GM19452 (cell line): ENCODE measurements around the gene VBP1.
"Not testable (repeated sequence)": the region's sequence is repeated elsewhere in the genome, so short reads cannot be mapped to it uniquely, and the experiment has no call there.

Experiments
- ATAC-seq: cut with Tn5 transposase; IDR thresholded peaks from one replicate; pipeline ENCODE4 v1.9.1; 2021; ENCODE audit not compliant: unreplicated experiment

The VBP1 gene, protein sequence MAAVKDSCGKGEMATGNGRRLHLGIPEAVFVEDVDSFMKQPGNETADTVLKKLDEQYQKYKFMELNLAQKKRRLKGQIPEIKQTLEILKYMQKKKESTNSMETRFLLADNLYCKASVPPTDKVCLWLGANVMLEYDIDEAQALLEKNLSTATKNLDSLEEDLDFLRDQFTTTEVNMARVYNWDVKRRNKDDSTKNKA

DNA sequence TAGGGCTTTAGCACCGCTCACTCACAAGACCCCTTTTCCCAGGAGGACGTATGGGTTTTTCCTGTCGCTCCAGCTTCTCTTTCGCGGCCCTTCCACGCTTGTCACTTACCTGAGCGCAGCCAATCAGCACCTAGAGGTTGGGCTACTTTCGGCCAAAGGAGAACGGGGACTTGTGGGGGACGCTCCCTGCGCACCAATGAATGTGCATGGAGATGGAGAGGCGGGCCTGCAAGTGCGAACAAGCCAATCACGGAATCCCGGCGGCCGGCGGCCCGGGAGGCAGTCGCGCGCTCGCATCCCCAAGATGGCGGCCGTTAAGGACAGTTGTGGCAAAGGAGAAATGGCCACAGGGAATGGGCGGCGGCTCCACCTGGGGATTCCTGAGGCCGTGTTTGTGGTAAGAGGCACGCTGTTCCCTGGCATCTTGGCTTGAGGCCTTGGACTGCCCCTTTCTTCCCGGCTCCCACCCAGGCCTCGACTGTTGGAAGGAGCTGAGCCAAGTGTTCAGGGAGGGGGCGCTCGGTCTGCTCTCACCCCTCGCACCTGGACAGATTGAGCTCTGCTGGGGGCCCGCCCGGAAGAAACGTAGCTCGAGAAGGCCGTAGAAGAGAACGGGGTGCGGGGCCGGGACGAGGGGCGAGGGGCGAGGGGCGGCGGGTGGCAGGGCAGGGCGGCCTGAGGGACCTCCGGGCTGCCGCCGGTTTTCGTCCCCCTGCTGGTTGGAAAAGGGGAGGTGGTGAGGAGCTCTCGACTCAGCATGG is at the start of gene VBP1:
Gene VBP1, plus strand, starts transcription at position 282 of the 761 bp plus-strand sequence. Its CDS starts 23 bp downstream, at position 305.
- peak; percentile 97 for ATAC-seq

DNA sequence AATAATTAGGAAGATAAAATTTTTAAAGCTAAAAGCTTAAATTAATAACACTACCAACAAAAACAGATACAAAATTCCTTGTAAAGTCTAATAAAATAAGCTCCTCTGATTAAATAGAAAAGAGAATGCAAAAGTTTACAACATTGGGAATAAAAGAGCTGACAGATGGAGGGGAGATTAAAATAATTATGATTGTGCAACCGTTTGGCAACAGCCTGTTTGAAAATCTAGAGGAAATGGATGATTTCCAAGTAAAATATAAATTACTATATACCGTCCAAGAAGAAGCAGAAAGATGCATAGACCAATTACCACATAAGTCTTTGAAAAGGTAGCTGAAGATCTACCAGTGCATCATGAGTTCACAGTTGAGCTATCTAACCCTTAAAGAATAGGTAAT is 46.4 kb upstream of the VBP1 start:
- ATAC-seq, result no peak

DNA sequence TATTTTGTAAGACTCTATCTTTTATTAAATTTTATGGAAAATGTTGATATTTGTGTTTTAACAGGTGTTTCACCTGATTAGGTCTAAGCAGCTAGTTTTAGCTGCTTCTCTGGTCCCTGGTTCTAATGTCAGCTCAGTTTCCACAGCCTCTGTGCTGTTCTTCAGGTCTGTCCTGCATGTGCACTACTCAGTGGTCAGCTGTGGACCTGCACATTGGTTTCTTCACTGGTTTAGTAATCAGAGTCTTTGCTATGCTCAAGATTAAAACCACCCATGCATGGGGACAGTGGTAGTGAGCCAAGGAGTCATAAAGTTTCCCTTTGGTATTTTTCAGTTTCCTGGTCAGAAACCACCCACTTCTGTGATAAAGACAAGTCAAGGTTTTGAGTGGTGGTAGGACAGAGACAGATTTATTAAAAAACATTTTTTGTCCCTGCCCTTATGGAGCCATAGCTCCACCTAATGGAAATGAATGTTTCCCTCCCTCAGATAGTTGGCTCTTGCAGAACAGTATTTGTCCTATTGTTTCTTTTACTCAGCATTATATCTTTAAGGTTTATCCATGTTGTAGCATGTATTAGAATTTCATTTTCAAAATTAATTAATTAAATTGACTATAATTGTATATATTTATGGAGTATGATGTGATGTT is 36.8 kb upstream of the VBP1 start:
- ATAC-seq, result no peak

DNA sequence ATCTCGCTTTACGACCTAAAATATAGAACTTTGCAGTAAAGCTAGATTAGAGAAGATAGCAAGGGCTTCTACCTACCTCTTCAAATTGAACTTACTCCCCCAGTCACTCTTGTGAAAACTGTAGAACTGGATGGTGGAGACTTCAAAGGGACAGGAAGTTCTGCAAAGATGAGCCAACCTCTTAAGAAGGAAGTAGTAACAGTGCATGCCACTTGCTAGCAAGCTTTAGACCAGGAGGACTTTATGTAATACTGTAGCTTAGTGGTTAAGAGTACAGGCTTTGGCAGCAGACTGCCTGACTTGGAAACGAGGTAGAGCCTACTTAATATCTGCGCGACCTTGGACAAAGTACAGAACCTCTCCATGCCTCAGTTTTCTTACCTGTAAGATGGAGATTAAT is 27.5 kb upstream of the VBP1 start:
- ATAC-seq, result no peak

DNA sequence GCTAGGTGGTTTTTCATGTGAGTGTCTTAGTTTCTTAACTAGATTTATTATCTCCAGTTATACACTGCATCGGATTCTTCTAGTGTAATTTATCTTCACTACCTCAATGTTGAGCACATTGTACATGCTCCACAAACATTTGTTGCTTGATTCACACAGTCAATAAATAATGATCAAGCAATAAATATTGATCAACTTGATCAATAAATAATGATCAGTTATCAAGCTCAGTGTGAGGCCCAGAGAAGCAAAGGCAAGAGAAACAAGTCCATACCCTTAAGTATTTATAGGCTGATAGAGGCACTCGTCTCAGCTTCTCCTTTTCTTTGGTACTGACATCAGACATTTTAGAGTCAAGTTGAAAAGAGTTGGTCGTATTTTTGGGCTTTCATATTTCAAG is 5.1 kb upstream of the VBP1 start:
- ATAC-seq, result no peak

DNA sequence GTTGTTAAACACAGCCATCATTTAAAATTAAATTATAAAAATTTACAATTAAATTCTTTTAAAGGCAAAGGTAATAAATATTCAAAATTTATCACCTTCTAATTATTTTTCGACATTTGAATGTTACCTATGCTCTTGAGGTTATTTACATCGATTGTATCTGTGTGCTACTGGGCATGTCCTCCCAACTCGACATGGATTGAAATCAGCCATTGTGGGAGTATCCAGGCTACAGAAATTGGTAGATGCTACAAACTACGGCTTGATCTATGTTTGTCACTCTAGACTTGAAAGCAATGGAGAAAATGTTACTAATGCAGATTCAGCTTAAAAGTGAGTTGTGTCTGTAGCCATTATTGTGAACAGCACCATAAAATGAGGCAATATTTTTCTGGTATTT is 2.5 kb upstream of the VBP1 start:
- no peak for ATAC-seq

DNA sequence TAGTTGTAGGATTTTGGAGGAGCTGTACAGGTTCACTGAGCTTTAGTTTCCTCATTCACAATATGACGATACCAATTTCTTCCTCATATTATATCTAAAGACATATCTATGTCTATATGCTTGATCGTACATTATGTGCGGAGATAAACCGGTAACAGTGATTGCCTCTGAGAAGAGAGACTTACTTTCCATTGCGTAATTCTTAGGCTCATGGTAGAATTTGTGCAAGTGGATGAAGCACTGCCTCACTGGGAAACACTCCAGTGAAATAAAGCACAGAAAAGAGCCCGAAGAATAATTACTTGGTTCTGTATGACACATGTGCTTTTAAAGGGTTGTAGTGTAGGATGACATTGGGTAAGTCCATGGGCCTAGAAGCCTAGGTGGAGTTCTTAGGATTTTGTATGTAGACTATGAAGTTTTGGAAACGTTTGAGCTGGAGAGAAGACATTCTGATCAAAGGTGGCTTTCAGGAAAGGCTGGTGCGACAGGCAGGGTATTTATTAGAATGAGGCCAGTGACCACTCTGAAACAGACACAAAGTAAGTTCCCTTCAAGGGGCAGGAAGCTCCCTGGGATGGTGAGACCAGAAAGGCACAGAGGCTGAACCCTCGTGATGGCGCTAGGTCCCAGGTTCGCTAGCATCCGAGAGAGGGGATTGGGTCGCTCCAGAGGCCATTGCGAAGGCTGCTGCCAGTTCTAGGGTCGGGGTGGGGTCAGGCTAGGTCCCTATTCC is 649 bp upstream of the VBP1 start:
- peak; percentile 47 for ATAC-seq

DNA sequence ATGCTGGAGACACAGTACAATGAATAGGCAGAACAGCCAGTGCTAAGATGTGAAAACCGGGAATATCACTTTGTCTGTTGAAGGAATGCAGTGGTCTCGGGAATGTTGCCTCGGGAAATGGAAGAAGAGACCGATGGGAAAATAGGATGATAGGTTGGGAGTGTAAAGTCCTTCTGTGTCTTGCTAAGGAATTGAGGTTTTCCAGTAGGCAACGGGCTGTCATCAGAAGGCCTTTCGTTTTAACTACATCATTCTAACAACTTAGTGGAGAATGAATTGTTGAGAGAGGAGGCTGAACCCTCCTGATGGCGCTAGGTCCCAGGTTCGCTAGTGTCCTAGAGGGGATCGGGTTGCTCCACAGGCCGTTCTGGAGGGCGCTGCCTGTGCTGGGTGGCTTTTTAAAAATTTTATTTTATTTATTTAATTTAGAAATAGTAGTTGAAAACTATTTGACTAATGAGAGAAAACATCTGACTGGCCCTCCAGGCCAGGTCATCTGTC is 730 bp downstream of the VBP1 start:
- no peak for ATAC-seq

DNA sequence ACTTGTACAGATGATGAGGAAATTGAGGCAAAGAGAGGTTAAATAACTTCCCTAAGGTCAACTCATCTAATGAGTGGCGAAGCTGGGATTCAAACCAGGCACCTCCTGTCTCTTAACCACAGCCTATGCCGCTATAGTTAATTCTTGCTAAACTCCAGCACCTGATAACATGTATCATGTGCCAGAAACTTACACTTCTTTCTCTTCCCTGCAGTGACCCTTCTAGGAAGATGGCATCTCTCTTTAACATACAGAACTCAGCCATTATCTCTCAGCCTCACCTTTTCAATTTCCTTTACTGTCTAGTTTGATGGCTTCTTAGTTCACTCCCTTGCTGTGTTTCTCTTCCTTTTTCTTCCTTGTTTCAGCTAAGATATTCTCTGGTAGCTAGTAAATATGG is 2.5 kb downstream of the VBP1 start:
- ATAC-seq, result no peak

DNA sequence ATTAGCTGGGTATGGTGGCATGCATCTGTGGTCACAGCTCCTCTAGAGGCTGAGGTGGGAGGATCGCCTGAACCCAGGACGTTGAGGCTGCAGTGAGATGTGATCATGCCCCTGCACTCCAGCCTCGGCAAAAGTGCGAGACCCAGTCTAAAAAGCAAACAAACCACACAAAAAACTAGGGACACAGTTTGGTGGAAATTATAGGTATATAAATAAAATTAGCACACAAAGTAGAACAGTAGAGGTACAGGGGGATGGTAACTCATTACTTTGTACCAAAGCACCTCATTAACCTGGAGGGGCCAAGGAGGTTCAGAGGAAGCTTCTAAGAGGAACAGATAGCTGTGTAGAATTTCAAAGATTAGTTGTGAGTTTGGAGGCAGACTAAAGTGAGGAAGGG is 5.1 kb downstream of the VBP1 start:
- no peak for ATAC-seq

DNA sequence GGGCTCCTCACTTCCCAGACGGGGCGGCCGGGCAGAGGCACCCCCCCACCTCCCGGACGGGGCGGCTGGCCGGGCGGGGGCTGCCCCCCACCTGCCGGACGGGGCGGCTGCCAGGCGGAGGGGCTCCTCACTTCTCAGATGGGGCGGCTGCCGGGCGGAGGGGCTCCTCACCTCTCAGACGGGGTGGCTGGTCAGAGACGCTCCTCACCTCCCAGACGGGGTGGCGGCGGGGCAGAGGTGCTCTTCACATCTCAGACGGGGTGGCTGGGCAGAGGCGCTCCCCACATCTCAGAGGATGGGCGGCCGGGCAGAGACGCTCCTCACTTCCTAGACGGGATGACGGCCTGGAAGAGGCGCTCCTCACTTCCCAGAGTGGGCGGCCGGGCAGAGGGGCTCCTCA is 7.5 kb downstream of the VBP1 start:
- not testable (repeated sequence) for ATAC-seq

DNA sequence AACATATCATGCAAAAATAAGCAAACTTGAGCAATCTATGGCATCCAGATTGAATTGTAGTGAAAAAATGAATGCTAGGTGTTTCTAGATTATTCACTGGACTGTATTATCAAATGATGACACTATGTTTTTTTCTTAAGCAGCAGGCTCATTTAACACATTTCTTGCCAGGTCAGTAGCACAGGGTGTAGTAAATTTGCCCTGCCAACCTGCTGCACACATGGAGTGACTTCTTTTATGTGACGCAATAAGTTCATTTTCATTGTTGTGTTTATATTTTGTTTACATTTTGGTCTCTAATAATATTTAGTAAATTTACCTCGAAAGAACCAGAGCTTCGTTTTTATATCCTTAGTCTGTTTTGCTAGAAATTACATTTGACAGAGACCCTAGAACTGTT is 9.5 kb downstream of the VBP1 start:
- ATAC-seq, result no peak

DNA sequence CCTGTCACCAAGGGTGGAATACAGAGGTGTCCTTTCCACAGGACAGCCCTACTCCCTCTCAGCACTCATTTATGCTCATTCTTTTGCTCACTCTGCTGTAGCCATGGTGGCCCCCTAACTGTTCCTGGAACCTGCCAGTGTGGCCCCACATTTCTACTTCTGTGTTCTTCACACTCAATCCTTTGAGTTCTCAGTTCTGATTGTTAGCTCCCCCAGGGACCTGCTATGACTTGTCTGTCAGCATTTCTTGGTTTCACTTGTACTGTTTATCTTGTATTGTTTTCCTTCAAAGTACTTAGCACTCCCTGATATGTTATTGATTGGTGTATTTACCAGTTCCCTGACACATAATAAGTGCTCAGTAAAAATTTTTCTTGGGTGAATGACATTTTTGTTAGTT is 14.9 kb downstream of the VBP1 start:
- peak; percentile 74 for ATAC-seq

DNA sequence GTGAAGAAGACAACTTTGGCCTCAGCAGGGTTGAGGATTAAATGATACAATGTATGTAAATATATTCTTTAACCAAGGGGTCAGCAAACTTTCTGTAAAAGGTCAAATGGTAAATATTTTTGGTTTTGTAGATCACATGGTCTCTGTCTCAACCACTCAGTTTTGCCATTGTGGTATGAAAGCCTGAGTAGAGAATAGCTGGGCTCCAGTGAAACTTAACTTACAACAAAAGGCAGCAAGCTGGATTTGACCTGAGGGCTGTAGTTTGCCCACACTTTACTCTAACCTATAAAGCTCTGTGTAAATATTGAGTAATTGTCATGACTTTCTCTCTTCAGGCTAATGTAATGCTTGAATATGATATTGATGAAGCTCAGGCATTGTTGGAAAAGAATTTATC is 19.6 kb downstream of the VBP1 start:
- ATAC-seq, result no peak

DNA sequence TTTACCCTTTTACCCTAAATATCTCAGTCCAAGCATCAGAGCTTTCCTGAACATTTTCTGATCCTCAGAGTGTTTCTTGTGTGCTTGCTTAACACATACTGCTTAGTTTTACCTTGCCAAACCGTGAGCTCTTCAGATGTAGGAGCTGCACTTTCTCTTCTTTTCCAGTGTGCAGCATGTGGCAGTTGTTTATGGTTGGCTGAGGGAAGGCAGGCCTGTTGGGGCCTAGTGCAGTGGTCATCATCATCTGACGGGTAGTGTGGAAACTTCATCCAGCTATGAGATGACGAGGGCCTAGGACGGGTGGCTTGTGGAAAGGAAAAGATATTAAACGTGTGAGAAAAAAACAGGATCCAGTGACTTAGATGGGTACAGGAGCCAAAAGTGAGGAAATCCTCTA is 21.5 kb downstream of the VBP1 start:
- no peak for ATAC-seq

DNA sequence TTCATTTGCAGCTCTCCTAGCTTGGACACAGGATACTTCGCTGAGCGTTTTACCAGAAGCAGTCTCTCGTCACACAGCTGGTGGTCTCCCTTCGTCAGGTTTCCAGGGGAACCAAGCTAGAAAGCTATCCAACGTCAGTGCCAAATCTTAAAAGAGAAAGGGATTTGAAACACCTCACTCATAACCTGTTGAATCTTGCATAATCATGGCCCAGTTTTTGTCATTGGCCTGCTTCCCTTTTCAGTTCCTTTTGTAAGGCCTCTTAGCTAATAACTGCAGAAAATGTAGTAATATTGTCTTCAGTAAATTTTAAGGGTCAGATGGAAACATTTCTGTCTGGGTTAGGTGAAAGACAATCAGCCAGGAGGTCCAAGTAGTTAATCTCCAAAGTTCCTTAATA is 26.0 kb downstream of the VBP1 start:
- ATAC-seq, result no peak

DNA sequence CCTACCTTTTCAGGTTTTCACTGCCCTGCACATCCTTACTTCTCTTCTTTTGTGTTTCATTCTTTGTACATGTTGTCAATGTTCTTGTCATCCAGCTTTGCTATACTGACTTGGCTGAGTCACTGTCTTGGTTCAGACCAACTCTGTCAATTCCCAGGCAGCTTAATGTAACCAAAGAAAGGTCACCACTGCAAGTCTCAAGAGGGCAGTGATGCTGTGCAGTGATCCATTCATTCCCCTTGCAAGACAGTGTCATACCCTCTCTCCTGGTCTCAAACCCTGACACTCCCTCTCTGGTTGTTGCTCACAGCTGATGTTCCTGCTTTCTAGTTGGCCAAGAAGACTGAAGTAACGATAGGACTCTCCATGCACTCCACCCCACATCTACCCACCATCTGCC is 30.5 kb downstream of the VBP1 start:
- no peak for ATAC-seq

DNA sequence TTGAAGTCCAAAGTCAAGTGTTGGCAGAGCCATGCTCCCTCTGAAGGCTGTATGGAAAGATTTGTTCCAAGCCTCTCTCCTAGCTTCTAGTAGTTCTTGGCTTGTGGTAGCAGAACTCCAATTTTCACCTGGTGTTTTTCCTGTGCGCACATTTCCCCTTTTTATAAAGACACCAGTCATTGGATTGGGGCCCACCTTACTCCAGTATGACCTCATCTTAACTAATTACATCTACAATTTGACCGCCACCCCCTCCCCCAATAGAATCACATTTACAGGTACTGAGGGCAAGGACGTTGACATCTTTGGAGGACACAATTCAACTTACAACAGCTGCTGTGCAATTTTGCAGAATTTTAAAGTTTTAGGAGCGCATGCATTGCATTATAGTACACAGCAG is 31.2 kb downstream of the VBP1 start:
- no peak for ATAC-seq

DNA sequence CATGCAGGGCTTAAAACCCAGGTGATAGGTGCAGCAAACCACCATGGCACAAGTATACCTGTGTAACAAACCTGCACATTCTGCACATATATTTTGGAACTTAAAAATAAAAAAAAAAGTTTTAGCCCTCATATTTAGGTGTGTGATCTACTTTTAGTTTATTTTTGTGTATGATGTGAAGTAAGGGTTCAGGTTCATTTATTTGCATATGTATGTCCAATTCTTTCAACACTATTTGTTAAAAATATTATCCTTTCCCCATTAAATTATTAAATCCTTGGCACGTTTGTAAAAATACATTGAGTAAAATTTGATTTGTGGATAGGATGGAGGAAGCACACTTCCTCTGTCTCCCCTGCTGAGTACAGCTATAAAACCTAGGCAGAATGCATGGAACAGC is 35.1 kb downstream of the VBP1 start:
- ATAC-seq, result no peak

DNA sequence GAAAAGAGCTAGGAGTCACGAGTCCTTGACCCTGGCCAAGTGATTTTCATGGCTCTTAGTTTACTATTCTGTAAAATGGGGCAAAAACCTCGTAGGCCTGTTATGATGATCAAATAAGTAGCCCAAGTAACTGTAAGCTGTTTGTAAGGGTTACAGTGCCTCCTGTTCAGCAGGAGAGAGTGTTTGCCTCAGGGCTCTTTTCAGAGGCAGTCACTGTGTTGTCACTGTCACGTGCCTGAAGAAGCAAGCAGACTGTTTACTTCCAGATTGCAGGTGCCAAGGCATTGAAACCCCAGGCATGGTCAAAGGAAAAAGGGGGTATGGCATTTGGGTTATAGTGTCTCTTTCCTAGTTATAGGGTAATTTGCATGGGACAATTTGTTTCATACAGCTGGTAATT is 43.5 kb downstream of the VBP1 start:
- no peak for ATAC-seq

DNA sequence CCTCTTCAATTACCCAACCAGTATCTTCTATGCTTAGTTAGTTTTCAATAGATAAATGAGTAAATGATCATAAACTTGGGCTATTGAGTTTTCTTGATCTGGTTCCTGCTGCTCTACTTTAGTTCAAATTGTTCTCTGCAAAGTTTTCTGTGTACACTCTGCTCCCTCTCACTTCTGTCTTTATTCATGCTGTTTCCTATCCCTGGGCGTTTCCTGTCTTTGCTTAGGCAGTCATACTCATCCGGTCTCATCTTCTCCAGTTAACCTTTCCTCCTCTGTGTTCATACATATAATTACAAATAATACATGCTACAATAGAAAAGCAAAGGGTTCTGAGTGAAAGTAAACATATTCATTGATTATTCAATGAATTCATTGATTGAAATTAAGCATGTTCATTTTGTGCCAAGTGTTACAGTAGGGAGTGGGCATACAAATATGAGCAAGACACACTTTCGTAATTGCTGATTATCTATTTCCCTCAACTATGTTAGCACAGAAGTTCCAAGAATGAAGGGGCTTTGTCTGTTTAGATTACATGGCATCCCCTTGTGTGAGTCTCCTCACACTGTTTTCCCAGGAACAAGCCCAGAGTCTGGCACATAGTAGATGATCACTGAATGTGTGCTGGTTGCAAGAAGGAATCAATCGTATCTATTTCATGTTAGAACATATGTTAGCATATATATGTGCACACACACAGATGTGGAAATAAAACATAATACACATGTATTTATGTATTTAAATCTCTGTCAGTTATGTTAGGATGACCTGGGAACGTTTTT is 46.9 kb downstream of the VBP1 start:
- ATAC-seq, result peak; percentile 4
